ENCODE data around the gene CLPTM1L. TPM values are rescaled to one million over a fixed set of nuclear protein-coding genes. Genes with fewer than 3 reads are reported as not detected.
A peak's percentile ranks its signal among the peaks of the same experiment; 100 is the strongest.
"Not testable (repeated sequence)": the region's sequence is repeated elsewhere in the genome, so short reads cannot be mapped to it uniquely, and the experiment has no call there.

The CLPTM1L gene
- total RNA-seq, 3 donors from 2014 or later: 94.0 to 121 (median 107) TPM

DNA sequence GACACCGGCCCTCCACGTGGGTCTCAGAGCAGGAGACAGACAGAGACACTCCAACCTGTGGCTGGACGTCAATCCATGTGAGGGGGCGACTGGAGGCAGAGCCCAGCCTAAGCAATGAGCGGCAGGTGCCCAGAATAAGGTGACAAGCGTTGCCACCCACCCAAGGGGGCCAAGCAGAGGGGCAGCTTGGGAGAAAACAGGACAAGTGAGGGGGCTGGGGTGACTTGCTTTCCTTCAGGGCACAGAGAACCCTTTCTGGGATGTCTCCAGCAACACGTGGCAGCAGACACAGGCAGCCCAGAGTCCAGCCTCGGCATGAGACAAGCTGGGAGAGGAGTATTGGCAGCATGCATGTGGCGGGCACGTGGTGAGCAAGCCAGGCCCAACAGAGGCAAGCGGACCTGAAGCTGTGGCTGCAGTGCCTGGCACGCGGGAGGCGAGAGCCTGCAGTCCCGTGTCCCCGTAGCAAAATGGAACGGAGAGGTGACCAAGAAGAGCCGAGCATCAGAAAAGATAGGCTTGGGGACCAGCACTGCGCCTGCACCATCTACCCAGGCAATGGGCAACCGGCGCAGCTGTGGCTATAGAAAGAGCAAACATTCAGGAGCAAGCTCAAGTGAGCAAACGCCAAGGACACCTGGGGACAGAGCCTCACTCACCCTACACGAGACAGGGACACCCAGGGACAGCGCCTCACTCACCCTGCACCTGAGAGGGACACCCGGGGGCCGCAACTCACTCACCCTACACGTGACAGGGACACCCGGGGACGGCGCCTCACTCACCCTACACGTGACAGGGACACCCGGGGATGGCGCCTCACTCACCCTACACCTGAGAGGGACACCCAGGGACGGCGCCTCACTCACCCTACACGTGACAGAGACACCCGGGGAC is 56.2 kb downstream of the CLPTM1L start:
- TF ChIP-seq POLR2A (IDR thresholded peaks at IDR 0.05) (no peak), POLR2AphosphoS5 (IDR thresholded peaks at IDR 0.05) (no peak)
- TF ChIP-seq, protein P1, sequence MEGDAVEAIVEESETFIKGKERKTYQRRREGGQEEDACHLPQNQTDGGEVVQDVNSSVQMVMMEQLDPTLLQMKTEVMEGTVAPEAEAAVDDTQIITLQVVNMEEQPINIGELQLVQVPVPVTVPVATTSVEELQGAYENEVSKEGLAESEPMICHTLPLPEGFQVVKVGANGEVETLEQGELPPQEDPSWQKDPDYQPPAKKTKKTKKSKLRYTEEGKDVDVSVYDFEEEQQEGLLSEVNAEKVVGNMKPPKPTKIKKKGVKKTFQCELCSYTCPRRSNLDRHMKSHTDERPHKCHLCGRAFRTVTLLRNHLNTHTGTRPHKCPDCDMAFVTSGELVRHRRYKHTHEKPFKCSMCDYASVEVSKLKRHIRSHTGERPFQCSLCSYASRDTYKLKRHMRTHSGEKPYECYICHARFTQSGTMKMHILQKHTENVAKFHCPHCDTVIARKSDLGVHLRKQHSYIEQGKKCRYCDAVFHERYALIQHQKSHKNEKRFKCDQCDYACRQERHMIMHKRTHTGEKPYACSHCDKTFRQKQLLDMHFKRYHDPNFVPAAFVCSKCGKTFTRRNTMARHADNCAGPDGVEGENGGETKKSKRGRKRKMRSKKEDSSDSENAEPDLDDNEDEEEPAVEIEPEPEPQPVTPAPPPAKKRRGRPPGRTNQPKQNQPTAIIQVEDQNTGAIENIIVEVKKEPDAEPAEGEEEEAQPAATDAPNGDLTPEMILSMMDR (IDR thresholded peaks at IDR 0.05): no peak

GRCh38 chr5:1285883-1286291 is 59.0 kb downstream of the CLPTM1L start:
- H3K27me3 ChIP-seq: no peaks in the 10 kb centered on the region
- H3K27ac ChIP-seq: no peak overlapping the region
- no peaks in the 10 kb centered on the region for H3K4me1 ChIP-seq
- intact Hi-C loops (cut with DNase I; ENCODE audit: low total_unique reads): no loop called here
- TF ChIP-seq, protein P1 (IDR thresholded peaks at IDR 0.05): no peak
- TF ChIP-seq POLR2A (IDR thresholded peaks at IDR 0.05) (no peak), POLR2AphosphoS5 (IDR thresholded peaks at IDR 0.05) (no peak)
- H3K36me3 ChIP-seq: no peaks in the 10 kb centered on the region
- DNase-seq (ENCODE audit: low spot score in 2 of 2): peak in 1 of 2 donors; percentile 51
- H3K4me3 ChIP-seq: no peak overlapping the region
- H3K9me3 ChIP-seq: peaks cover 3 to 4% of the 10 kb centered on the region in 2 donors

More for the DNA sequence above, 56.2 kb downstream of the CLPTM1L start:
- intact Hi-C loops (cut with DNase I; ENCODE audit: low total_unique reads): no loop called here
- Histone ChIP-seq H3K27me3 (peaks cover 0 to 20% of the 10 kb centered on the region in 2 donors), H3K36me3 (no peaks in the 10 kb centered on the region), H3K4me1 (no peaks in the 10 kb centered on the region), H3K27ac (no peak overlapping the region), H3K4me3 (no peak overlapping the region), H3K9me3 (peaks cover 3 to 4% of the 10 kb centered on the region in 2 donors)
- peak in 1 of 2 donors; percentile 43 for DNase-seq (ENCODE audit: low spot score in 2 of 2)

DNA sequence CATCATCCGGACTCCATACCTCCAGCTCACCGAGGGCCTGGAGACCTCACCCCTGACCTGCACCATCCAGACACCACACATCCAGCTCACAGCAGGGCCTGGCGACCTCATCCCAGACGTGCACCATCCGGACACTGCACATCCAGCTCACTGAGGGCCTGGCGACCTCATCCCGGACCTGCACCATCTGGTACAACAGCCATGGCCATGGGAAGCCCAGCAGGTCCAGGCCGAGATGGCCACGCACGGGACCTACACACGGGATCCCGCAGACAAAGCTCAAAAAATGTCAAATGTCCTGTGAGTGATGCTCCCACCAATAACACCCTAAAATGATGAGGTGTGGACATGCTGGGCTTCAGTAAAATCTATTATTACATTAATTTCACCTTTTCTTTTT is 59.8 kb downstream of the CLPTM1L start:
- no peak overlapping the region for H3K4me3 ChIP-seq
- H3K4me1 ChIP-seq: no peaks in the 10 kb centered on the region
- TF ChIP-seq POLR2AphosphoS5 (IDR thresholded peaks at IDR 0.05) (no peak), POLR2A (IDR thresholded peaks at IDR 0.05) (no peak)
- TF ChIP-seq, protein P1 (IDR thresholded peaks at IDR 0.05): no peak
- intact Hi-C loops (cut with DNase I; ENCODE audit: low total_unique reads): no loop called here
- H3K9me3 ChIP-seq: peaks cover 3 to 4% of the 10 kb centered on the region in 2 donors
- no peak overlapping the region for H3K27ac ChIP-seq
- H3K36me3 ChIP-seq: no peaks in the 10 kb centered on the region
- no peaks in the 10 kb centered on the region for H3K27me3 ChIP-seq
- DNase-seq (ENCODE audit: low spot score in 2 of 2): no peak

- H3K36me3 ChIP-seq; H3K9me3 ChIP-seq; H3K4me1 ChIP-seq; H3K4me3 ChIP-seq; intact Hi-C loops (cut with DNase I; ENCODE audit: low total_unique reads); H3K27me3 ChIP-seq; H3K27ac ChIP-seq; DNase-seq (ENCODE audit: low spot score in 2 of 2): not testable (repeated sequence)
Observed at GRCh38 chr5:1284336-1284970, 60.4 kb downstream of the CLPTM1L start.

DNA sequence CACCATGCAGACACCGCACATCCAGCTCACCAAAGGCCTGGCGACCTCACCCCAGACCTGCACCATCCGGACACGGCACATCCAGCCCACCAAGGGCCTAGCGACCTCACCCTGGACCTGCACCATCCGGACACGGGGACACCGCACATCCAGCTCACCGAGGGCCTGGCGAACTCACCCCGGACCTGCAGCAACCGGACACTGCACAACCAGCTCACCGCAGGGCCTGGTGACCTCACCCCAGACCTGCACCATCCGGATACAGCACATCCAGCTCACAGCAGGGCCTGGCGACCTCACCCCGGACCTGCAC is 61.2 kb downstream of the CLPTM1L start:
- peaks cover 12 to 15% of the 10 kb centered on the region in 2 donors for H3K9me3 ChIP-seq
- H3K4me3 ChIP-seq; H3K27me3 ChIP-seq; H3K27ac ChIP-seq; H3K4me1 ChIP-seq; intact Hi-C loops (cut with DNase I; ENCODE audit: low total_unique reads); H3K36me3 ChIP-seq; DNase-seq (ENCODE audit: low spot score in 2 of 2): not testable (repeated sequence)

- H3K4me1 ChIP-seq; H3K4me3 ChIP-seq; H3K27ac ChIP-seq; H3K36me3 ChIP-seq; H3K27me3 ChIP-seq; intact Hi-C loops (cut with DNase I; ENCODE audit: low total_unique reads): not testable (repeated sequence)
- H3K9me3 ChIP-seq: peaks cover 11 to 17% of the 10 kb centered on the region in 2 donors
- peak in 1 of 2 donors; percentile 47 for DNase-seq (ENCODE audit: low spot score in 2 of 2)
Observed at GRCh38 chr5:1282993-1283728, 61.7 kb downstream of the CLPTM1L start.

All from breast epithelium (tissue), 4 donors.